22Rv1 (cell line): Measurements from ENCODE around the gene SERTAD4.

Experiments
- CTCF ChIP-seq: fragments of 450-650 bp; IDR thresholded peaks from 2 replicates; pipeline ENCODE4 v1.5.1; 2017; ENCODE audit warnings: mild to moderate bottlenecking
- ZFX ChIP-seq: fragments of 450-650 bp; IDR thresholded peaks from 2 replicates; pipeline ENCODE4 v1.6.1; 2017; ENCODE audit warnings: antibody characterized with exemption, borderline replicate concordance

- TF ChIP-seq CTCF: no peak
- no peak for TF ChIP-seq ZFX
Measured at GRCh38 chr1:210217482-210217881, 15.1 kb upstream of the SERTAD4 start.
